Immature natural killer cell (primary cell): Measurements from ENCODE around the gene NFATC1. TPM values are rescaled to one million over a fixed set of nuclear protein-coding genes. Genes with fewer than 3 reads are reported as not detected.
A peak's percentile ranks its signal among the peaks of the same experiment; 100 is the strongest.

Experiments
- DNase-seq, 3 donors: peaks; one replicate each; pipeline ENCODE4 v3.0.0; 2022; ENCODE audit warnings: mixed read lengths in 1 of 3
- H3K27ac Mint-ChIP-seq, 6 donors: one replicate each; pipeline ENCODE4 v1.8.0; 2020; ENCODE audit warnings: mixed read lengths in 6 of 6, mild to moderate bottlenecking in 5 of 6, inconsistent platforms in 4 of 6, moderate library complexity in 3 of 6
- H3K27me3 Mint-ChIP-seq, 3 donors: one replicate each; pipeline ENCODE4 v1.8.0; 2020 to 2021; ENCODE audit warnings: low read depth in 3 of 3, mild to moderate bottlenecking in 3 of 3, mixed read lengths in 3 of 3, moderate library complexity in 3 of 3, inconsistent platforms in 1 of 3
- H3K36me3 Mint-ChIP-seq, 3 donors: one replicate each; pipeline ENCODE4 v1.8.0; 2020; ENCODE audit warnings: mixed read lengths in 3 of 3, inconsistent platforms in 2 of 3, mild to moderate bottlenecking in 2 of 3
- H3K4me1 Mint-ChIP-seq, 2 donors: one replicate each; pipeline ENCODE4 v1.8.0; 2020; ENCODE audit warnings: inconsistent platforms in 2 of 2, mild to moderate bottlenecking in 2 of 2, mixed read lengths in 2 of 2, moderate library complexity in 1 of 2
- H3K4me3 Mint-ChIP-seq, 5 donors: one replicate each; pipeline ENCODE4 v1.8.0; 2020; ENCODE audit warnings: mild to moderate bottlenecking in 5 of 5, mixed read lengths in 5 of 5, inconsistent platforms in 3 of 5, moderate library complexity in 3 of 5
- H3K9me3 Mint-ChIP-seq, 6 donors: one replicate each; pipeline ENCODE4 v1.8.0; 2020; ENCODE audit warnings: mild to moderate bottlenecking in 6 of 6, mixed read lengths in 6 of 6, inconsistent platforms in 4 of 6, moderate library complexity in 3 of 6
- polyA plus RNA-seq, 3 donors: library from polyadenylated mRNA; unstranded; fragments of 300-500 nt; fragmentation: Illumina TruSeq; gene quantifications; one replicate each; pipeline ENCODE4 v1.2.3, GENCODE V29; 2021

Gene NFATC1
- polyA plus RNA-seq, 3 donors from 2014 or later: 3.1 to 17.6 (median 8.9) TPM

GRCh38 chr18:79465392-79465991 lies 69.8 kb downstream of the NFATC1 start:
- Mint-ChIP-seq H3K27ac (no peak overlapping the region), H3K4me3 (no peak overlapping the region), H3K9me3 (no peaks in the 10 kb centered on the region), H3K4me1 (peaks cover 0 to 2% of the 10 kb centered on the region in 2 donors), H3K36me3 (peaks cover 0 to 10% (median 5%) of the 10 kb centered on the region in 3 donors), H3K27me3 (no peaks in the 10 kb centered on the region)
- DNase-seq: no peak

- H3K4me1 Mint-ChIP-seq: peaks cover 0 to 2% of the 10 kb centered on the region in 2 donors
- H3K27ac Mint-ChIP-seq: no peak overlapping the region
- H3K4me3 Mint-ChIP-seq: no peak overlapping the region
- H3K27me3 Mint-ChIP-seq: peaks cover 0 to 1% (median 0%) of the 10 kb centered on the region in 3 donors
- peaks cover 0 to 10% (median 5%) of the 10 kb centered on the region in 3 donors for H3K36me3 Mint-ChIP-seq
- H3K9me3 Mint-ChIP-seq: no peaks in the 10 kb centered on the region
- no peak for DNase-seq
Observed at GRCh38 chr18:79466591-79466990, 70.9 kb downstream of the NFATC1 start.

- Mint-ChIP-seq H3K27ac (no peak overlapping the region), H3K9me3 (no peaks in the 10 kb centered on the region), H3K36me3 (peaks cover 0 to 10% (median 5%) of the 10 kb centered on the region in 3 donors), H3K27me3 (peaks cover 0 to 1% (median 0%) of the 10 kb centered on the region in 3 donors), H3K4me1 (peaks cover 0 to 2% of the 10 kb centered on the region in 2 donors), H3K4me3 (no peak overlapping the region)
- DNase-seq: no peak
Observed at GRCh38 chr18:79467126-79467525, 71.4 kb downstream of the NFATC1 start.

GRCh38 chr18:79468119-79468789 lies 72.5 kb downstream of the NFATC1 start:
- no peaks in the 10 kb centered on the region for H3K9me3 Mint-ChIP-seq
- DNase-seq: no peak
- no peak overlapping the region for H3K4me3 Mint-ChIP-seq
- peaks cover 0 to 2% of the 10 kb centered on the region in 2 donors for H3K4me1 Mint-ChIP-seq
- H3K36me3 Mint-ChIP-seq: peaks cover 0 to 10% (median 5%) of the 10 kb centered on the region in 3 donors
- no peak overlapping the region for H3K27ac Mint-ChIP-seq
- peaks cover 0 to 1% (median 0%) of the 10 kb centered on the region in 3 donors for H3K27me3 Mint-ChIP-seq

- peaks cover 0 to 1% (median 0%) of the 10 kb centered on the region in 3 donors for H3K27me3 Mint-ChIP-seq
- H3K4me3 Mint-ChIP-seq: no peak overlapping the region
- peaks cover 0 to 10% (median 5%) of the 10 kb centered on the region in 3 donors for H3K36me3 Mint-ChIP-seq
- H3K4me1 Mint-ChIP-seq: peaks cover 0 to 2% of the 10 kb centered on the region in 2 donors
- no peak overlapping the region for H3K27ac Mint-ChIP-seq
- no peaks in the 10 kb centered on the region for H3K9me3 Mint-ChIP-seq
- DNase-seq: no peak
Observed at GRCh38 chr18:79469309-79469708, 73.6 kb downstream of the NFATC1 start.

- H3K9me3 Mint-ChIP-seq: no peaks in the 10 kb centered on the region
- H3K27me3 Mint-ChIP-seq: peaks cover 0 to 3% (median 0%) of the 10 kb centered on the region in 3 donors
- no peak overlapping the region for H3K4me3 Mint-ChIP-seq
- peaks cover 0 to 10% (median 5%) of the 10 kb centered on the region in 3 donors for H3K36me3 Mint-ChIP-seq
- H3K27ac Mint-ChIP-seq: peak overlapping the region in 2 of 6 donors; percentile 40 to 67
- DNase-seq: no peak
- H3K4me1 Mint-ChIP-seq: peaks cover 0 to 2% of the 10 kb centered on the region in 2 donors
Observed at GRCh38 chr18:79469751-79470505, 74.2 kb downstream of the NFATC1 start.

GRCh38 chr18:79470547-79470946 lies 74.8 kb downstream of the NFATC1 start:
- no peak overlapping the region for H3K27ac Mint-ChIP-seq
- peaks cover 0 to 2% of the 10 kb centered on the region in 2 donors for H3K4me1 Mint-ChIP-seq
- no peaks in the 10 kb centered on the region for H3K9me3 Mint-ChIP-seq
- H3K4me3 Mint-ChIP-seq: no peak overlapping the region
- H3K27me3 Mint-ChIP-seq: peaks cover 0 to 3% (median 0%) of the 10 kb centered on the region in 3 donors
- peaks cover 0 to 10% (median 5%) of the 10 kb centered on the region in 3 donors for H3K36me3 Mint-ChIP-seq
- DNase-seq: no peak

GRCh38 chr18:79471046-79471445 lies 75.3 kb downstream of the NFATC1 start:
- Mint-ChIP-seq H3K4me1 (peaks cover 0 to 2% of the 10 kb centered on the region in 2 donors), H3K36me3 (peaks cover 0 to 10% (median 5%) of the 10 kb centered on the region in 3 donors), H3K27me3 (peaks cover 0 to 3% (median 0%) of the 10 kb centered on the region in 3 donors), H3K27ac (peak overlapping the region in 1 of 6 donors; percentile 2), H3K4me3 (no peak overlapping the region), H3K9me3 (no peaks in the 10 kb centered on the region)
- no peak for DNase-seq

GRCh38 chr18:79471597-79471996 lies 75.9 kb downstream of the NFATC1 start:
- no peak overlapping the region for H3K4me3 Mint-ChIP-seq
- no peaks in the 10 kb centered on the region for H3K9me3 Mint-ChIP-seq
- no peak overlapping the region for H3K27ac Mint-ChIP-seq
- DNase-seq: no peak
- peaks cover 0 to 10% (median 5%) of the 10 kb centered on the region in 3 donors for H3K36me3 Mint-ChIP-seq
- H3K4me1 Mint-ChIP-seq: peaks cover 0 to 2% of the 10 kb centered on the region in 2 donors
- H3K27me3 Mint-ChIP-seq: peaks cover 0 to 3% (median 0%) of the 10 kb centered on the region in 3 donors

GRCh38 chr18:79472176-79472575 lies 76.4 kb downstream of the NFATC1 start:
- Mint-ChIP-seq H3K4me1 (peaks cover 0 to 2% of the 10 kb centered on the region in 2 donors), H3K27me3 (peaks cover 0 to 3% (median 0%) of the 10 kb centered on the region in 3 donors), H3K9me3 (no peaks in the 10 kb centered on the region), H3K27ac (no peak overlapping the region), H3K36me3 (peaks cover 3 to 10% (median 5%) of the 10 kb centered on the region in 3 donors), H3K4me3 (no peak overlapping the region)
- no peak for DNase-seq

GRCh38 chr18:79472946-79473345 lies 77.2 kb downstream of the NFATC1 start:
- Mint-ChIP-seq H3K9me3 (no peaks in the 10 kb centered on the region), H3K27me3 (peaks cover 0 to 3% (median 0%) of the 10 kb centered on the region in 3 donors), H3K4me3 (no peak overlapping the region), H3K4me1 (peaks cover 0 to 2% of the 10 kb centered on the region in 2 donors), H3K27ac (peak overlapping the region in 1 of 6 donors; percentile 12), H3K36me3 (peaks cover 3 to 6% (median 4%) of the 10 kb centered on the region in 3 donors)
- DNase-seq: no peak

GRCh38 chr18:79476031-79476917 lies 80.5 kb downstream of the NFATC1 start:
- peaks cover 0 to 5% (median 4%) of the 10 kb centered on the region in 3 donors for H3K36me3 Mint-ChIP-seq
- H3K4me1 Mint-ChIP-seq: no peaks in the 10 kb centered on the region
- no peaks in the 10 kb centered on the region for H3K9me3 Mint-ChIP-seq
- H3K27ac Mint-ChIP-seq: no peak overlapping the region
- no peak overlapping the region for H3K4me3 Mint-ChIP-seq
- peaks cover 0 to 2% (median 0%) of the 10 kb centered on the region in 3 donors for H3K27me3 Mint-ChIP-seq
- DNase-seq: no peak
